Stimulated activated CD8-positive, alpha-beta memory T cell treated with anti-CD3 and anti-CD28 coated beads, Interleukin-12 subunit alpha, Interleukin-12 subunit beta, amount 100 ng/mL, for 24 hours (primary cell): ENCODE results near the gene XXYLT1.
A peak's percentile ranks its signal among the peaks of the same experiment; 100 is the strongest.

Source experiments
- DNase-seq: peaks from one replicate; pipeline ENCODE4 v3.0.0-alpha.2; 2020; ENCODE audit errors: extremely low read depth

XXYLT1 gene

DNA sequence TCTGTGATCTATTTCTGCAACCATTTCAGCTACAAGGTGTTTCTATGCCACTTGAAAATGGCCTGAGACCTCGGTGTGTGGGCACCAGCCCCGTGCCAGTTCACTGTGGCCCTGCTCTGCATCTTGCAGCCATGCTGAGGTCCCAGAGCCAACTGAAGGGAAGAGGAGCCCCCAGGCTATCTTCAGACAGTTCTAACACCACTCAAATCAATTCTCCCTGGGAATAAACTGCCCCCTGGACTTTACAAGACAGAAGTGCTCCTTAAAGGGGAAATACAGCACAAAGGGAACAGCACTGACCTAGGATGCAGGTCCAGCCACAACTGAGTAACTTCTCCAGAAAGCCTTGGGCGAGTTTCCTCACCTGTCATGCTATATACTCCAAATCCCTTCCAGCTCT, 3.9 kb downstream of the XXYLT1 start:
- DNase-seq: no peak

DNA sequence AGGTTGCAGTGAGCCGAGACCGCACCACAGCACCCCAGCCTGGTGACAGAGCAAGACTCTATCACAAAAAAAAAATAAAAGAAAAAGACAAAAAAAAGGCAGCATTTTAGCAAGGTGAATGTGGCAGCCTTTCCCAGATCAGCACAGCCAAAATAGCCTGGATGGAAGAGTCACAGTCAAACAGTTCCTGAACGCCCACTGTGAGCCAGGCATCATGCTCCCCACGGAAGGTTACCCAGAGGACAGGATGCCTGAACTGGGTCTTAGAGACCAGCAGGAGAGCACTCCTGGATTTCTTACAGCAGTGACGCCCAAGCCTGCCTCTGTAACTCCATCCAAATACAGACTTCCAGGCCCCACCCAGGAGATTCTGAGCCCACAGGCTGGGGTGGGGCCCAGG, 4.5 kb downstream of the XXYLT1 start:
- DNase-seq: no peak

DNA sequence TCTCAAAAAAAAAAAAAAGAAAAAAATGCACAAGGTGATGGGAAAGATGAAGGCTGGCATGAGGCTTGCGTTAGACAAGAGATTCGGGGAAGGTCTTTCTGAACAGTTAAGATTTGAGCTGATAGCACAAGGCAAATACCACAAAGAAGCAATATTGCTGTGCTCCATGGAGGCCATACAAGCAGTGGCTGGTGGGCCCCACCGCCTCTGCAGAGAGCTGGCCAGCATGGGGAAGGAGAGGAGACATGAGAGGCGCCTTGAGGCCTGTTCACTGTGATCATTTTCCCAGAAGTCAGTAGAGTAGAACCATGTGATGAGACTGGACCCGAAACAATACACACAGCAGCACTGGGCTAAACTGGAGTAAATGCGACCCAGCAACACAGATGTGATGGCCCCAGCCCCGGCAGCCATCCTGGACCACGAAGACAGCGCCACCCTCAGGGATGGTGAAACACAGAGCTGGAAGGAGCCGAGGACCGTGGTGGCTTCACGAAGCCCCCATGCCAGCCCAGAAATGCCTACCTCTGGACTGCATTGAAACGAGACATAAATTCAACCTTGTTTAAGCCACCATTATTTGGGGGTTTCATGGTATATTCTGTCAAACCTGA, 5.5 kb downstream of the XXYLT1 start:
- no peak for DNase-seq

DNA sequence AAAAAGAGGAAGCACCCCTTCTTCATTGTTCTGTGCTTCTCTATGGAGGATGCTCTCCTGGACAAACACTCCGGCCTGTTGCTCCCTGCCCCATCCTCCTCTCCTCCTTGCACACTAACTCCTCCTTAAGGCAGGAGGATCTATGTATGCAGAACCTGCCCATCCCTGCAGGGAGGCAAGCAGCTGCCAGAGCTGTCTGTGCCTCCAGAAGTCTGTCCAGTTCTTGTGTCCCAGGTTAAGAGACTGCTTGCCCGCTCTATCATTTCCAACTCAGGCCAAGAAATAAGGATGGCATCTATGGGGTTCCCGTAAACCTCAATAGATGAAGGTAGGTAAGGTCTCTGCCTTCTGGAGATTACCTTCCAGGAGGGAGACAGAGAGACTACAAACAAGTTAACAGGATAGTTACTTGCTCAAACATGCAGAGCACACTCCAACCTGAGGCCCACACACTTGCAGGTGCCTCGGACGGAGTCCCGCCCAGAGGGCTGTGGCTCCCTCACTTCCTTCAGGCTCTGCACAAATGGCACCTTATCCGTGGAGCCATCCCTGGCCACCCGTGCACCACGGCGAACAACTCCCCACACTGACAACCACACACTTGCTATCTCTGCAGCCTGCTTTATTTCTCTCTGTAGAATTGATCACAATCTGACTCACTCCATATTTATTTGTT, 6.9 kb downstream of the XXYLT1 start:
- no peak for DNase-seq

DNA sequence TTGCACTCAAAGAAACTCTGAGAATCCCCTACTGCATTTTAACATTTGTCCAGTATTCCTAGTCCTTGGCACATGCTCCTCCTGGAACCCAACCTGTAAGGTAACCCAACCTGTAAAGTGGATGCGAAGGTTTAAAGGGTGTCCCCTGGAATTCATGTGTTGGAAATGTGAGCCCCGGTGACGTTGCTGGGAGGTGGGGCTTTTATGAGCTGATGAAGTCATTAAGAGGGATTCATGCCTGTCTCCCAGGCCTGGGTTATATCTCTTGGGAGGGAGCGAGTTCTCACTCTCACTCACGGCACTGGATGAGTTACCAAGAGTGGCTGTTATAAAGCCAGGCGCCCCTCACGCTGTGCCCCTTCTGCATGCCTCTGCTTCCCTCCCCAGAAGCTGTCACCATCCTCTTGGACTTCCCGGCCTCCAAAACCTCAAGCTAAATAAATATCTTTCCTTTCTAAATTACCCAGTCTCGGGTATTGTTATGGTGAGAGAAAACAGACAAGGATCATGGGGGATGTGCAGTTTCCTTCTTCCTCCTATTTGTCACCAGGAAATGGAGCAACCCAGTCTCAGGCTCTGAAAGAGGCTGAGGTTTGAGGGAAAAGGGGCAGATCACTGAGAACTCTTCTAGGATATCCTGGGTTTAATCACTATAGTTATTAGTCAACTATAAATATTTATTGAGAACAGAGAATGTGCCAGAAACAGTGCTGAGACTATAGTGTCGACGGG, 7.6 kb downstream of the XXYLT1 start:
- DNase-seq: no peak

DNA sequence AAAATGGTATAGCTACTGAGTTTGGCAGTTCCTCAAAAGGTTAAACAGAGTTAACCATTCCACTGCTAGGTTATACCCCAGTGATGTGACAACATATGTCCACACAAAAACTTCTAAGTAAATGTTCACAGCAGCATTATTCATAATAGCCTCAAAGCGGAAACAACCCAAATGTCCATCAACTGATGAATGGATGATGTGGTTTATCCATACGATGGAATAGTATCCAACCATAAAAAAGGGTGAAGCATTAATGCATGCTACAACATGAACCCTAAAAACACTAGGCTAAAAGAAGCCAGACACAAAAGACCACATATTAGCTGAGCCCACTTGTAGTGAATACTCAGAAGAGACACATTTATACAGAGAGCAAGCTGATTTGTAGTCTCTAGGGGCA, 9.0 kb downstream of the XXYLT1 start:
- DNase-seq: no peak

DNA sequence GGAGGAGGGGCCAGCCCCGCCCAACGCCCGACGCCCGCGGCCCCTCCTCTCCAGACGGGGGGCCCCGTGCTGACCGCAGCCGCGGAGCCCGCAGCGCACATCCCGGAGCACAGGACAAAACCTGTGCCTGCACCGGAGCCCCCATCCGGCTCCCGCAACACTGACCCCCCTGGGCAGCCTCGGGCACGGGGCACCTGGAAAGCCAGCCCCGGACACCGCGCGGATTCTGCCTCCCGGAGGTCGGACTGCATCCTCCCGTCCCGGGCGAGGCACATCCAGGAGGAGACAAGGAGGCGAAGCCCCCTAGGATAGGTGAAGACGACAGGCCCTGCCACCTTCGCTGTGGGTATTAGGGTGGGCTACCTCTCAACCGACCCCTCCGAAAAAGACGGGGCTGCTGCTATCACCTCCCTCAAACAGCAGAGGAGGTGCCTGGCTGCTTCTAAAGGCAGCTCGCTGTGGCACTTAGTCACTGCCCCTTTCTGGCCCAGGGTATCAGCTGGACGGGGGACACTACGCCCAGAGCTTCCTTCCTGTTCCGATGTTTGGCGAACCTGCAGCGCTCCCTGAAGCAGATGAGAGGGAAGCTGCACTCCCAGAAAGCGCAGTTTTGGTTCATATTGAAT, 10.6 kb downstream of the XXYLT1 start:
- no peak for DNase-seq

DNA sequence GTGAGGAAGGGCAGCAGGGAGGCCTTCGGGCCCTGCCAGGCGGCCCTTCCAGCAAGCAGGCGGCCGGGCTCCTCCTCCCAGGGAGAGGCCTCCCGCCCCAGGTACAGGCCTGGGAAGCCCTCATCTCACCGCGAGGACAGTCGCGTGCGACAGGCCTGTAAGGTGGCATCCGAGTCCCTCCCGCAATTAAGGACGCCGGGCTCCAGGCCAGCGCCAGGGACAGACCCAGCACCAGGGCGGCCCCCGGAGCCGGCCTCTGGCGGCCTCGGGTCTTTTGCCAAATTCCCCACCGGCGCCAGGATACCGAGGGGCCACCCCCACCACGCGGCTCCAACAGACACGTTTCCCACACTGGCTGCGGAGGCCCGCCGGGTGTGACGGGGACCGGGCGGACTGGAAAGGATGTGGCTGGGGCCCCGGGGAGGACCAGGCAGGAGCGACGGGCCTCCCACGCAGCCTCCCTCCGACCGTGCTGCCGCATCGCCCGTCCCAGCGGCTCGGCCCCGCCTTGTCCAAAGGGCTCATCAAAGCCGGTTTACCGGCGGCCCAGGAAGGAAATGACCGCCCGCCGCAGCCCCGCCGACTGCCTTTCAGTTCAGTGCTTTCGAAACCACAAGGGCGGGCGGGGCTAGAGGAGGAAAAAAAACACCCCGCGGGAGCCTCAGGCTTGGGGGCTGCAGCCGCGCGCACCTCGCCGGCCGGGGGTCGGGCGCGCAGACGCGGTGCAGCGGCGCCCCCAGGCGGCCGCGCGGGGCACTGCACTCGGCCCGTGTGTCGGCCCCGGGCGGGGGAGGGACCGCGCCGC, 11.3 kb downstream of the XXYLT1 start:
- DNase-seq: peak; percentile 79

DNA sequence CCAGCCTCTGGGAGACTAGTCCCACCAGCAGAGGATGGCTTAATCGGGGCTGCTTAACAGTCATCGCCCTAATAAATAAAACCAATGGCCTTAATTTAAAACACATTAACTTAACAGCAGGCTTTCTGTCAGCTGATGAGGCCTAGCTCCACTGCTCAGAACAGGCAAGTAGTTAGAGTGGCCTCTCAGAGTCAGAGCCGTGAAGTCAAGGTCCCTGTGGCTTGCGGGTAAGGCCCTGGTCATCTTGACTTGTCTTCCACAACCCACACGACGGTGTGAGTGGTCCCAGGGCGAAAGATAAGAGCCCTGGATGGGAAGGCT, 11.8 kb downstream of the XXYLT1 start:
- DNase-seq: no peak

DNA sequence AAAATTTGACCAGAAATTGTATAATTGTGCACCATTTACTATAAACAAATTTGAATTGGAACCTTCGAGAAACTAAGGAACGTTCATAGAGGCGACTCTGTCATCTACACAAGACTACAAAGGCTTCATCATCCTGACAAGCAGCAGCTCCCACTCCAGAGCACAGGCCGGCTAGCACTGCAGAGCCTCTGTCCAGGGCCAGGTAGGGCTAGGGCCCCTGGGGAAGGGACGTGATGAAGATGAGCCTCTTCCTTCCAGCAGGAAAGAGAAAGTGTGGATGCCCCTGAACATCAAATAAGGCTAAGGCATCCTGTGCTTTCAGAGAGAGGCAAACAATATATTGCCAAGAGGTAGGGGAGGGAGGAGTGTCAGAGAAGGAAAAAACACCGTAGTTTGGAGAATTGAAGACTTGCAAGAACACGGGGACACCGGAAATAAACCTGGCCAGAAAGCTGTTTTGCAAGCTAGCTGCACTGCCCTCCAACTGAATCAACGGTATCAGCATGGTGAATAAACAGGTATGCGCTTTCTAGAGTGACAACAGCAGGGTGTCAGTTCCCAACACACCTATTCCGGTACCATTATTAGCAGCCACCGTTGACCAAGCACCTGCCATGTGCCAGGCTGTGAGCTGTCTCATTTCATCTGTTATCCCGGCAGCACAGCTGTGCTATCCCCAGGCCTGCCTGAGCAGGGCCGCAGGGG, 12.4 kb downstream of the XXYLT1 start:
- no peak for DNase-seq

DNA sequence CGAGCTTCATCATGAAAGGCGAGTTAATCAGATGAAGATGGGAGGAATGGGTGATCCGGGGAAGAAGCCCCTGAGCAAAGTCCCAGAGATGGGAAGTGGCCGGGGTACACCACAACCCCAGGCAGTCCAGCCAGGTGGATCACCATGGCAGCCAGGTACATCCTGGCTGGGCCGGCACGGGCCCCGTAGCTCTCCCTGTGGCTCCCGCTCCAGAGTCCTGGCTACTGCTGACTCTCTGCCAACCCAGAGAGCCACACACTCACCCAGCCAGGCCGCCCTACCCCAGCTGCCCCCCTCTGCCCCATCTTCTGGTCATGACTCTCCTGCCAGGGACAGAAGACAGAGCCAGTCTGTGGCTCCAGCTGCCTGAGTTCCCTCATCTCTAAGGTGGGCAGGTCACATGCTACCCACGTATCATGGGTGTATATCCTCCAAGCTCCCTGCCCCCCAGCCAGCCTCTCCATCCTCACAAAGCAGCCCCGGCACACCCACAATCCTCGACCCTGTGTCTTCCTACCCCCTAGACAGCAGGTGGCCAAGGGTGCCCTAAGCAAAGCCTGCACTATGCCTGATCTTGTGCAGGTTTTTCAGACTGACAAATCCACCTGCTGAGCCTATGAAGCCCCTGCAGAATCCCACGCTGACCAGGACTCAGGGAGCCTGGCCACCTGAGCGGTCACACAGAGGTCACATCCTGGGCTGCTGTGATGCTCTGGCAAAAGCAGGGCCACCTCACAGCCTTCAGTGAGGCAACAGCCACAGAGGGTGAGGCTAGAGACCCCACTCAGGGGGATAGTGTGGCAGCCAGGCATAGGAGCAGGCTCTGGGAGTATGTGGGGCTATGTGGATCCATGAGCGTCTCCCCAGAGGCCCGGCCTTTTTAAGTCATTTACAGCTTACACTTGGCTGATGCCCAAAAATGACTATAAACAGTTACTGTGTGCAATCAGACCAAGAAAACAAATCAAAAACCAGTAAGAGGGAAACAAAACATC, 13.2 kb downstream of the XXYLT1 start:
- DNase-seq: no peak

DNA sequence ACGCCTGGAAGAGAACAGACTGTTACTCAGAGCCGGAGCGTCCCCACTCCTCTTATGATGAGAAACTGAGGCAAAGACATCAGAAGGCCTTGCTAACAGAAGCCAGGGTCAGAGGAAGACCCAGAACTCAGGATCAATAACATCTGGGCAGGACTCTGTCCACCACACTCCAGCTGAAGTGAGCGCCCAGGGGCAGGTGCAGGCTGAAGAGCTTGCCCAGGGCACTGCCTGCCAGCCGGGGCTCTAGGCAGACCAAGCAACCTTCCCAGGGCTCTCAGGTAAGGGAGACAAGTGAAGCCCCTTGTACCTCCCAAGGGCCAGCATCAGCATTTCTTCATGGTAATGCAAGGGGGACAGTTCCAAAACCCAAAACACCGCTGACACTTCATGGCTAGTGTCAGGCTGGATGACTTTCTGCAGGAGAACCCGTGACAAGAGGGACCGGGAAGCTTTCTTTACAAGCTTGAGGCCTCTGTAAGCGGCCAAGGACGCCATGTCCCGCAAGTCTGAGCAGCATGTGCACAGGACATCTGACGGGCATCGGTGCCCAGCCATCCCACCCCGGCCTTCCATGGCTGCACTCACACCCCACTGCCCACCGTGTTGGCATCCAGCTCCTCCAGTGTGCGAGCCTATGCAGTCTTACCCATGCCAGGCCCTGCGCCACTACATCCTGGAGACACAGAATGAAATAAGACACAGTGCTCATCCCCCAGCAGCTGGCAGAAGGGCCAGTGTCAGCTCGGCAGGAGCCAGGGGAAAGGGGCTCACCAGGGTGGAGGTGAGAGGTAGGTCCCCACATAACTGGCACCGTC, 14.1 kb downstream of the XXYLT1 start:
- no peak for DNase-seq

DNA sequence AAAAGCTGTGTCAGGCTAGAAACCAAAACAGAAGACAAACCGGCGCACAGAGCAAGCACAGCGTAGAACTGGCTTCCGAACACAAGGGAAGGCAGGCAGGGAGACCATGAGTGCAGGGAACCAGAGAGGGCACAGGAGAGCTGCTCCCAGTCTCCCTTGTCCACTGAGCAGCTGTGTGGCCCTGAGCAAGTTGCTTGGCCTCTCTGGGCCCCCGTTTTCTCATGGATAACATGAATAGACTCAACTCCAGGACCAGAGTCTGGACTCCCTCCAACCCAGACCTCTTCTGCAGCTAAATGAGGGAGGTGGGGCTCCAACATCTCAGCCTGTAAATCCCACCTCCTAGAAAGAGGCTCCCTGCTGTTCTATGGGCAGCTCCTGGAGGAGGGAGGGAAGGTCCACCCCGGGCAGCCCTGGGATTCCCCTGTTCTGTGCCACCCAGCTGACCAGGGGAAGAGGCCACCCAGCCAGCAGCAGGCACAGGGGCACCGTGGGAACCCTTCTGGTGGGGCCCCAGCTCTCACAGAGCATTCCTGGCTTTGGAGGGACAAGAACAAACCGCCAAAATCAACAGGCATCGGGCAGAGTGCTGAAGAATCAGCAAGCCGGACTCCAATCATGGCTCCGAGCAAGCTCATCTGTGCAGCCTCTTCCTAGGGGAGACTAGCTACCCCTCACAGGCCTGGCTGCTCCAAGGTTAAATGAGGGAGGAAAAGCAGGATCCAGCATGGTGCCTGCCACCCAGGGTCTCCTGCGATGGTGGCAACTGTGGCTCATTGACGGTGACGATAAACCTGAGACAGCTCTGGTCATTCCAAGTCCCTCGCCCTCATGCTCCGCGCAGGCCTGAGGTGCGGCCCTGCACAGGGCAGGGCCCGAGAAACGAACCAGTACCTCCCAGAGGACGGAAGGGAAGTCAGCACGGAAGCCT, 15.1 kb downstream of the XXYLT1 start:
- no peak for DNase-seq

DNA sequence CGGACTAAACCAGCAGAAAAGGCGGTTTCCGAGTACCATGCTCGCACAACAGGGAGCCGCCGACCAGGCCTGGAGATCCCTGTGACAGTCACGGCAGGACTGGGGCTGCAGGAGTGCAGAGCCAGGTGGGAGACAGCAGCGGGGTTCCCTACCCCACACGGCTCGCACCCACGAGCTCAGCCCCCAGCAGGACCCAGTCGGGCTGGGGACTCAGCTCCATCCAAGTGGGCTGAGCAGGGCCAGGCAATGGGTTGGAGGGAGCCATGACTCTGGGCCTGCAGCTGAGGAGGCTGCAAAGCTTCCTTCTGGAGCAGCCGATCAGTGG, 15.8 kb downstream of the XXYLT1 start:
- no peak for DNase-seq

DNA sequence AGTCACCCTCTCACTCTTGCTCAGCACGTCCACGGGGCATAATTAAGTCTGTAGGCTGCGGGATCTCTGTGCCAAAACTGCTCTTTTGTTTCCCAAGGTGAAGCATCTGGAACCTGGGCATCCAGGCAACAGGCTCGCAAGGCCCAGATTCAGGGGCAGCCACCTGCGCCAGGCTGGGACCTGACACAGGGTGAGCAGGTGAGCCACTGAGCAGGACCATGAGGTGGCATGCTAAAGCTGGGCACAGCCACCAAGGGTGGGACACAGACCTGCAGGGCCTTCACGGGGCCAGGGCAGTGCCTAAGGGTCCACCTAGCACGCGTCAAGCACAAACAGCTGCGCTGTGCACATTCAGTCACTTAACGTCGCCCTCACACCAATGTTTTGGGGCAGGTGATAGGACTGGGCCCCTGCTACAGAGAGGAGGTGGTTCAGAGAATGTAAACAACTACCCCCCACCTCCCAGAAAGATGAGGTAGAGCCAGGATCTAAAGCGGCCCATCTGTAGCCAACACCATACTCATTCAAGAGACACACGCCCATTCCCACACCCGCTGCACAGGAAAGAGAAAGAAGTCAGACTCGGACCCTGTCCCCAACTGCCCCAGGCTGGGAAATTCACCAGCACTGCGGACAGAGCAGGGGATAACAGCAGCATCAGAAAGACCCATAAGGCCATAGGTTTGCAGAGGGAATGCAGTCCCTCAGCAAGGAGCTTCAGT, 16.3 kb downstream of the XXYLT1 start:
- no peak for DNase-seq

DNA sequence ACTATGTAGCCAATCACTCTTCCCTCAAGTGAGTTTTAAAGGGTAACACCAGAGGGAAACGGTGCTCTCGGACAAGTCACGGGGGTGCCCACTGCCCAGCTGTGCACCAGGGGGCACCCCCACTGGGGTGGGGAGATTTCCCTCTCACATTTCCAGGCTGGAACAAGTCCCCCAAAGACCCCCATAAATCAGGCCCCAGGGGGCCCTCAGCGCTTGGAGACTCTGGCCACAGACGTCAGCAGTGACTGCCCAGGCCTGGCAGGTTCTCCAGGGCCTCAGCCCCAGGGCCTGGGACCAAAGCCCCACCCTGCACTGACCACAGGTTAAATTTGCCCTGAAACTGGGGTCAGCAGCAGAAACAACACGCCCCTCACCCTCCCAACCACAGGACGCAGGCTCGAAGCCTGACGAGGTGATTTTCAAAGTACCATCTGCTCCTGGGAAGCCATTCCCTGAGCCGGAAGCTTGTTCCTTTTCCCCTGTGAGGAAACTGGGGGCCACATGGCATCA, 17.0 kb downstream of the XXYLT1 start:
- DNase-seq: no peak

DNA sequence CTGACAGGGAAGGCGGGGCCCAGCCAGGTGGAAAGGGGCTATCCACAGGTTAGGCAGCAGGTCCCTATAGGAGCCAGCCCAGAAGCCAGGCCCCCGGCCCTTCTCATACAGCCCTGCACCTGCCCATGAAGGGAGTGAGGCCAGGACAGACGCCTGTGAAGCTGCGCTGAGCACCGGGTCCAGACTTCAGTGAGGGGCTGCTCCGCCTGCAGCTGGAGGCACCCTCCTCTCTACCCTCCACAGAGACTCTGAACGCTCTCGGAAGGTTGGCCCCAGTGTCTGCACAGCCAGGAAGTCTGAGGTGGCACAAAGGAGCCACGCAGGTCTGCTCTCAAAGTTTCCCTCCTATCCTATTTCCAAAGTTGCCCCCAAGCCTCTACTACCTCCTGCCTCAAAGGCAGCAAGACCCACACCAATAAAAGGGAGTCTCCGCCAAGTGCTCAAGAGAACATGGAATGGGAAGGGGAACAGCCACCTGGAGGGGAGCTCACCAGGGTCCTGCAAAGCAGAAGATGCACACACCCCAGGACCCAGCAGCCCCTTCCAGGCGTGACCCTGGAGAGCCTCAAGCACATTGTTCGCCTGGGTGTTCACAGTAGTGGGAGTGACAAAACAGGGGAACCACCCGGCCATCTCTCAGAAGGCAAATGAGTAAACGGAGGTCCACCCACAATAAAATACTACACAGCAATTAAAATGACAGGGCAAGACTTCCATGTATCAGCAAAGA, 19.5 kb downstream of the XXYLT1 start:
- no peak for DNase-seq
